HG03095 (cell line): ENCODE results near the gene ATP8B4.

Experiments used
- ATAC-seq: cut with Tn5 transposase; IDR thresholded peaks from one replicate; pipeline ENCODE4 v1.9.1; 2021; ENCODE audit warnings: moderate library complexity; ENCODE audit not compliant: unreplicated experiment

ATP8B4 gene

GRCh38 chr15:50065279-50065678 is 53.8 kb downstream of the ATP8B4 start:
- no peak for ATAC-seq

- no peak for ATAC-seq
These were observed 54.4 kb downstream of the ATP8B4 start for GRCh38 chr15:50064673-50065072.

GRCh38 chr15:50063226-50063625 is 55.8 kb downstream of the ATP8B4 start:
- no peak for ATAC-seq

- ATAC-seq, result no peak
These were observed 57.5 kb downstream of the ATP8B4 start for GRCh38 chr15:50061503-50061902.

- ATAC-seq, result no peak
These were observed 59.1 kb downstream of the ATP8B4 start for GRCh38 chr15:50059883-50060282.

GRCh38 chr15:50059203-50059772 is 59.7 kb downstream of the ATP8B4 start:
- no peak for ATAC-seq

GRCh38 chr15:50057905-50058639 is 61.0 kb downstream of the ATP8B4 start:
- ATAC-seq, result no peak

- ATAC-seq, result no peak
These were observed 61.8 kb downstream of the ATP8B4 start for GRCh38 chr15:50057196-50057595.

GRCh38 chr15:50055750-50056157 is 63.3 kb downstream of the ATP8B4 start:
- no peak for ATAC-seq

- ATAC-seq, result no peak
These were observed 63.7 kb downstream of the ATP8B4 start for GRCh38 chr15:50055332-50055731.

GRCh38 chr15:50053055-50053856 is 65.8 kb downstream of the ATP8B4 start:
- no peak for ATAC-seq

GRCh38 chr15:50051811-50052419 is 67.1 kb downstream of the ATP8B4 start:
- no peak for ATAC-seq

- ATAC-seq, result no peak
These were observed 67.9 kb downstream of the ATP8B4 start for GRCh38 chr15:50050986-50051743.

GRCh38 chr15:50049871-50050270 is 69.2 kb downstream of the ATP8B4 start:
- no peak for ATAC-seq

- no peak for ATAC-seq
These were observed 72.2 kb downstream of the ATP8B4 start for GRCh38 chr15:50046867-50047266.

GRCh38 chr15:50046159-50046558 is 72.9 kb downstream of the ATP8B4 start:
- ATAC-seq, result no peak

- ATAC-seq, result no peak
These were observed 74.1 kb downstream of the ATP8B4 start for GRCh38 chr15:50044904-50045303.

GRCh38 chr15:50044406-50044805 is 74.6 kb downstream of the ATP8B4 start:
- no peak for ATAC-seq

- ATAC-seq, result no peak
These were observed 76.3 kb downstream of the ATP8B4 start for GRCh38 chr15:50042775-50043174.

- no peak for ATAC-seq
These were observed 88.6 kb downstream of the ATP8B4 start for GRCh38 chr15:50030456-50030855.

GRCh38 chr15:50028326-50028725 is 90.7 kb downstream of the ATP8B4 start:
- no peak for ATAC-seq
